ENCODE results near the gene TVP23A.
"Not testable (repeated sequence)": the region's sequence is repeated elsewhere in the genome, so short reads cannot be mapped to it uniquely, and the experiment has no call there.

Gene TVP23A

GRCh38 chr16:10835281-10835931 is 16.8 kb upstream of the TVP23A start:
- DNase-seq = no peak

GRCh38 chr16:10834766-10835165 is 16.2 kb upstream of the TVP23A start:
- no peak for DNase-seq

DNA sequence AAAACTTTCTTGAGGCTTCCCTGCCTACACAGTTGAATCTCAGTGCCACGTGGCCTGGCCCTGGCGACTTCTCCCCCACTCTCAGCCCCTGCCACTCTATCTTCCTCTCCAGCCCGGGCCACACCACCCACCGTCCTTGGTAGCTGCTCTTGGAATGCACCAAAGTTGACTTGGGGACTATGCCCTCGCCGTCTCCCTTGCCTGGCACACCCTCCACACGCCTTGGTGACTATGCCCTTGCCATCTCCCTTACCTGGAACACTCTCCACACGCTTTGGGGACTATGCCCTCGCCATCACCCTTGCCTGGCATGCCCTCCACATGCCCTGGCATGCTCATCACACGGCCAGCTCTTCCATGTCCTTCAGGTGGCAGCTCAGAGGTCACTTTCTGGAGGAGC is 15.5 kb upstream of the TVP23A start:
- DNase-seq = no peak

DNA sequence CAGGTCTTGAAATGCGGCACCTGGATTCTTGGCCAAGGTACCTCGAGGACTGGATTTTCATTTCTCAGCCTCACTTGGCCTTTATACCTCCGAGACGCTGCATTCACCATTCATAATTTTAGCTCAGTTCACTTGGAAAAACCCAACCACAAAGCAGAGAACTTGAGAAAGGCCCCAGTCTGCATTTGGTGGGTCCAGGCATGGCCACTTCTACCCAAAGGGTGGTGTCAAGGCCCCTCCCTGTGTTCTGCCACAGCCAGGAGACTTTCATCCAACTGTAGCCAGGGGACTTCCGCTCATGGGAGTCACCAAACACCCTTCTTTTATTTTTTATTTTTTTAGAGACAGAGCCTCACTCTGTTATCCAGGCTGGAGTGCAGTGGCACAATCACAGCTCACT is 14.7 kb upstream of the TVP23A start:
- DNase-seq = no peak

DNA sequence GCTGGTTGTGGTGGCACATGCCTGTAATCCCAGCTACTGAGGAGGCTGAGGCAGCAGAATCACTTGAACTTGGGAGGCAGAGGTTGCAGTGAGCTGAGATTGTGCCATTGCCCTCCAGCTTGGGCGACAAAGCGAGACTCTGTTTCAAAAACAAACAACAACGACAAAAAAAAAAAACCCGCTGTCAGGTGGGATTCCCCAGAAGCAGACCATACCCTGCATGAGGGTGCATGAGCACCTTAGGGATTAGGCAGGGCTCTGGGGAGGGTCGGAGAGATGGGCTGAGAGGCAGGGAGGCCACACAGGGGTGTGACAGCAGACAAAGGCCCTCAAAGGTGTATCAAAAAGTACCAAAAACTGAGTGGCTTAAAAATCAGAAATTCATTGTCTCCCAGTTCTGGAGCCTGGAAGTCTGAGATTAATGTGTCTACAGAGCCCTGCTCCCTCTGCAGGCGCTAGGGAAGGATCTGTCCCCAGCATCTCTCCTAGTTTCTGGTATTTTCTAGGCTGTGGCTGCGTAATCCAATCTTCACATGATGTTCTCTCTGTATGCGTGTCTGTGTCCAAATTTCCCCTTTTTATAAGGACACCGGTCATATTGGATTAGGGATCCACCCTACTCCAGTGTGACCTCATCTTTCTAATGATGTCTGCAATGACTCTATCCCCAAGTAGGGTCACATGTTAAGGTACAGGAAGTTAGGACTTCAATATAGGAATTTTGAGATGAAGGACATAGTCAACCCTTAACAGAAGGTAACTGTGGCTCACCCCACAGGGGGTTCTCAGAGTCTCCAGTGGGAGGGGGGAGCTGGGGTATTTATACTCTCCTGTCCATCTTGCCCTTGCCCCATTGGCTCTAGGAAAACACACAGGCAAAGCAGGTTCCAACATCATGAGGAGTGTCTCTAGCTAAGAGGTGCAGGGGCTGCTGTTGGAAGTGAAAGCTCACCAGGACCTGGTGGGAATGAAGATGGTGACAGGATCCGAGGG is 13.6 kb upstream of the TVP23A start:
- no peak for DNase-seq

- not testable (repeated sequence) for DNase-seq
These were observed 11.6 kb upstream of the TVP23A start for GRCh38 chr16:10830240-10830639.

DNA sequence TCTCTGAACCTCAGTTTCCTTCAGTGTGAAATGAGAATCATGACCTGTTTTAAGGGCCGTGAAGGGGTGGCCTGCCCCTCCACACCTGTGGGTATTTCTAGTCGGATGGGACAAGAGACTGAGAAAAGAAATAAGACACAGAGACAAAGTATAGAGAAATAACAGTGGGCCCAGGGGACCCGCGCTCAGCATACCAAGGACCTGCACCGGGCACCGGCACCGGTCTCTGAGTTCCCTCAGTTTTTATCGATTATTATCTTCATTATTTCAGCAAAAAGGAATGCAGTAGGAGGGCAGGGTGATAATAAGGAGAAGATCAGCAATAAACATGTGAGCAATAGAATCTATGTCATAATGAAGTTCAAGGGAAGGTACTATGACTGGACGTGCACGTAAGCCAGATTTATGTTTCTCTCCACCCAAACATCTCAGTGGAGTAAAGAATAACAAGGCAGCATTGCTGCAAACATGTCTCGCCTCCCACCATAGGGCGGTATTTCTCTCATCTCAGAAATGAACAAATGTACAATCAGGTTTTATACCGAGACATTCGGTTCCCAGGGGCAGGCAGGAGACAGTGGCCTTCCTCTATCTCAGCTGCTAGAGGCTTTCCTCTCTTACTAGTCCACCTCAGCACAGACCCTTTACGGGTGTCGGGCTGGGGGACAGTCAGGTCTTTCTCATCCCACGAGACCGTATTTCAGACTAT is 10.9 kb upstream of the TVP23A start:
- DNase-seq = not testable (repeated sequence)

DNA sequence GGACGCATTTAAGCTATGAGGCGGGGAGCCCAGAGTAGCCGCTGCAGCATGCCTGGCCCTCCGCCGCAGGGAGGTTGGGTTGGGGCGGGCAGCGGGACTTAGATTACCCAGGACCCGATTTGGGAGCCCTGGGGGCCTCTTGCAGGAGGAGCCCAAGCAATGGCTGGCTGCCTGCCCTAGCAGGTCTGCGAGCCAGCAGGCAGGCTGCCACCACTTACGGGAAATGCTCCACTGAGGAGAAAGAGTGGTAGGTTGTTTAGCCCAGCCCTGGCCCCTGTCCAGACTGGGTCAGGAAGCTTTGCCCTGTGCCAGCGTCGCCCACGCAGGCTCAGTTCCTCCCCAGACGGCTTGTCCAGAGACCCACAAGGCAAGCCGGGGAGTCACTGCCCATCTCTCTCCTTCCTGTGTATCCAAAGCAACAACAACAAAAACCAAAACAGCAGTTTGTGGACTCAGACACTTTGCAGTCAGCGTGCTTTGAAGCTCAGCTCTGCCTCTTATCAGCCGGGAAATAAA is 10.3 kb upstream of the TVP23A start:
- peak; percentile 44 for DNase-seq

GRCh38 chr16:10827691-10828341 is 9.2 kb upstream of the TVP23A start:
- DNase-seq = no peak

DNA sequence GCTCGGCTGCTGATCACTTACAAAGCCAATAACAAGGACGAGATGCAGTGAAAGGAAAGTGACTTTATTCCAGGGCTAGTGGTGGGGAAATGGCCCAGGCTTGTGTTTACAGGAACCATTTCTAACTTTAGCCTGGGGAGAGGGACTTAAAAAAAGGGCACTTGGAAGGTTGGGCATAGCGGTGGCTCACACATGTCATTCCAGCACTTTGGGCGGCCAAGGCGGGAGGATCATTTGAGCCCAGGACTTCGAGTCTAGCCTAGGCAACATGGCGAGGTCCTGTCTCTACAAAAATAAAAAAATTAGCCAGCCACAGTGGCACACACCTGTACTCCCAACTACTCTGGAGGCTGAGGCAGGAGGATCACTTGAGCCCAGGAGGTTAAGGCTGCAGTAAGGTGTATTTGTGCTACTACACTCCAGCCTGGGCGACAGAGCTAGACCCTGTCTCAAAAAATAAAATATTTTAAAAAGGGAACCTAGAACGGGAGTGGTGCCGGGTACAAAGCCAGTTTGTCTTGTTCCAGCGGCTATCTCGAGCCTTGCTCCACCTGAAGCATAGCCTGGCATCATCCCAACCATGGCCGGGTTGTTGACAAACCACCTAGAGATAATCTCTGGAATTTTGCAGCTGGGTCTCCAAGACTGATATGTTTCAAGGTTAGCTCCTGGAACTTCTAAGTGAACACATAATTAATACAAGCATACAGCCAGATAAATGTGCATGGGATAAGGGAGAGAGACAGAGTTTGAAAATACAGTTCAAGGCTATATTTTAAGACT is 5.7 kb upstream of the TVP23A start:
- no peak for DNase-seq

GRCh38 chr16:10822702-10823101 is 4.1 kb upstream of the TVP23A start:
- no peak for DNase-seq

DNA sequence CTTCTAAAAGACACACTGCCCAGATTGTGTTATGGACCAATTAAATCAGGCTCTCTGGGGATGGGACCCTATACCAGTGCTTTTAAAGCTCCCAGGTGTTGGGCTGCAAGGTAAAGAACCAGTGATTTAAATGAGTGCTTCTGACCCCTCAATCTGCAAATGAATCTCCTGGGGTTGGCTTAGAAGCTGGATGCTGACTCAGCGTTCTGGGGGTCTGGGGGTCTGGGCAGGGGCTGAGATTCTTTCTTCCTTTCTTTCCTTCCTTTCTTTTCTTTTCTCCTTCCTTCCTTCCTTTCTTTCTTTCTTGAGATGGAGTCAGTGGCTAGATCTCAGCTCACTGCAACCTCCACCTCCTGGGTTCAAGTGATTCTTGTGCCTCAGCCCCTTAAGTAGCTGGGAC is 2.0 kb upstream of the TVP23A start:
- DNase-seq = no peak

GRCh38 chr16:10817514-10817913 is 1.1 kb downstream of the TVP23A start:
- no peak for DNase-seq

DNA sequence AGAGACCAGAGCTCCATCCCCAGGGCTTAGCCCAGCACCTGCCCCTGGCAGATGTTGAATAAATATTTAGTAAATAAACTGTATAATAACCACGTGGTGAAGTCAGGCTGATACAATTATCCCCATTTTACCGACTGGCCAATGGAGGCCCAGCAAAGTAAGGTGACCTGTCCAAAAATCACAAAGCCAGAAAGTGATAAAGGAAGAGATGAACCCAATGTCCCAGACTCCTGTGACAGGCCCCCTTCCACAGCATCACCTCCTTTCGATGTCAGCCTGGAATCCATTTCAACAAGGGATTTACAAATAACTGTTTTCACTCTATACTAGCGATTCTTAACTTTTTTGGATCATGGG is 5.5 kb downstream of the TVP23A start:
- DNase-seq = no peak

DNA sequence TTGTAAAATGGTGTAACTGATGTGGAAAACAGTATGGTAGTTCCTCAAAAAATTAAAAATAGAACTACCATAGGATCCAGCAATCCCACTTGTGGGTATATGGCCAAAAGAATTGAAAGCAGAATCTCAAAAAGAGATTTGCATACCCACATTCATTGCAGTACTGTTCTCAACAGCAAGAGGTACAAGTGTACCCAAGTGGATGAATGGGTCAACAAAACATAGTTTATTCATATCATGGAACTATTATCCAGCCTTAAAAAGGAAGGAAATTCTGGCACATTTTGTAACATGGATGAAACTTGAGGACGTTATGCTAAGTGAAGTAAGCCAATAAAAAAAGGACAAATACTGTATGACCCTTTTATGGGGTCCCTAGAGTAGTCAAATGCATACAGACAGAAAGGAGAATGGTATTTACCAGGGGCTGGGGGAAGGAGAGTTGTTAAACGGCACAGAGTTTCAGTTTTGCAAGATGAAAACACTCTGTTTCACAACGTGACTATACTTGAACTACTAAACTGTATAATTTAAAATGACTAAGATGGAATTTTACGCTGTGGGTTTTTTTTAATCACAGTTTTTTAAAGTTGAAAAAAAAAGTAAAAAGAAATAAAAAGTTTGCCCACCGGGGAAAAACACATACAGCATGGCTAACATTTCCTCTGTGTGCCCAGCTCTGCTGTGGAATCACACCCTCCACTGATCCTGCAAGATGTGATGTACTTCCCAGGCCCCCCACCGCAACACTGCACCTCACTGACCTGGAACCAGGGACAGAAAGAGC is 6.1 kb downstream of the TVP23A start:
- DNase-seq = no peak

DNA sequence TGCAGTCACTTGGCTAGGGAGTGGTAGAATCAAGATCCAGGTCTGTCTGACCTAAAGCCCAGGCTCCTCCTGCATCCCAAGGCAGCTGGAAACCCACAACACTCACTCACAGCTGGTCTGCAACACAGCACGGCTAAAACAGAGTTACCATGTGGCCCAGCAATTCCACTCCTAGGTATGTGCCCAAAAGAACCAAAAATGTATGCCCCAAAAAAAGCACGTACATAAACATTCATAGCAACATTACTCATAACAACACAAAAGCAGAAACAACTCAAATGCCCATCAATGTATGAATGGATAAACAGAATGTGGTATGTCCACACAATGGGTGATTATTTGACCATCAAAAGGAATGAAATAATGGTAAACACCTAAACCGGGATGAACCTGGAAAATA is 8.9 kb downstream of the TVP23A start:
- no peak for DNase-seq

- no peak for DNase-seq
These were observed 9.7 kb downstream of the TVP23A start for GRCh38 chr16:10808850-10809249.

DNA sequence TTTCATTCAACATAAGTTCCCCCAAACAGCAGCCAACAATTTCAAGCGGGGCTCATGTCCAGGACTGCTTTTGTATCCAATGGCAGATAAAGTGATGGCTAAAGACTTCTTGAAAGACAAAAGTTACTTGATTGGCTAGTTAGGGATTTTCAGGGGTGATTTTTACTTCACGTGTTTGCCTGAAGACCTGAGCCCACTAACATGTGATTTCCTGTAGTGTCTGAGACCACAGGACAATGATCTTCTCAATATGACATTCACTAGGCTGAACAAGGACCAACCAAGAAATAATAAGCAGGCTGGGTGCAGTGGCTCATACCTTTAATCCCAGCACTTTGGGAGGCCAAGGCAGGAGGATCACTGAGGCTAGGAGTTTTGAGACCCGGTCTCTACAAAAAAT is 10.4 kb downstream of the TVP23A start:
- no peak for DNase-seq

DNA sequence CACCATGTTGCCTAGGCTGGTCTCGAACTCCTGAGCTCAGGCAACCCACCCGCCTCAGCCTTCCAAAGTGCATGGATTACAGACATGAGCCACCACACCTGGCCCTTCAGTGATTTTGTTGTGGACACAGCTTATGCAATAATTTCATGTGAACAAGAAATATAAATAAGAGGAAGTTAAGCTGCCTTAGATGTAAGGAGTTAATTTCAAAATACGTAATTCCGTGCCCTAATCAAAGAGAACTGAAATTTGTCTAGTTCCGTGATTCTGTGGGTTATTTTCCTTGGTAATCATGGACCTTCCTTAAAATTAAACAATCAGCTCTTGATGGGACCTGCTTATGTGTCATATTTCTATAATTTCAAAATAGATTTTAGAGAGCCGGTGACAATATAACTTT is 11.9 kb downstream of the TVP23A start:
- DNase-seq = no peak

DNA sequence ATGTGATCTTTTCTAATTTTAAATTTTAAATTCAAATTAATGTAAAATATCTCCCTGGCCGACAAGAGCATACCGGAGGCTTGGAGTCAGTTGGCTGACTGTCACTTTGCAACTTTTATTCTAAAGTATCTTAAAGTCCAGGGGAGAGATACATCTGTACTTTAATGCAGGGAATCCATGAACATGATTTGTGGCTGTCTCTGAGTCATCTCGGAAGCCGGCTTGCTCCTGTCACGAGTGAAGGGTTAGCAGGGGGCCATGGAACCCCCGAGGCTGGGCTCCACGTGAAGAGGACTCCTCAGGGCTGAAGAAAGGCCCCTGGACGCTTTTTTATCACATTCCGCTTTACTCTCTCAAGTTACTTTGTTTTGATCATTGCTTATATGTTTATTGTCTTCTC is 13.3 kb downstream of the TVP23A start:
- no peak for DNase-seq

DNA sequence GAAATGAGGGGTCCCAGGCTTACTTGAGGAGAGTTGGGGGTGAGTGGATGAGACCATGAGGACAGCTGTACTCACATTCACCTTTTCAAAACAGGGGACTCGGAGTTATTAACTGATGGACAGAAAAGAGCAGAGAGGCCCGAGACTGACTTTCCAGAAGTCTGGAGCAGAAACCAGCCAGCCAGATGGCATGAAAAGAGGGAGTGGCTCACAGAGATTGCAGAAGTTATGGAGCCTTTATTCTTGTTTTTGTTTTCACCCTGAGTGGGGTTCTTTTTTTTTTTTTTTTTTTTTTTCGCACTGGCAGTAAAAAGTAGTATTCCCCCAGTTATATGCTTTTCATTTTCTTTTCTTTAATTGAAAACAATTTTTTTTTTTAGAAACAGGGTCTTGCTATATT is 18.9 kb downstream of the TVP23A start:
- DNase-seq = no peak

All from T1000 (cell line).